Measurements from ENCODE around the gene GPR160. TPM values are rescaled to one million over a fixed set of nuclear protein-coding genes. Genes with fewer than 3 reads are reported as not detected.

The GPR160 gene
- total and polyA plus RNA-seq, 2 of the 13 experiments (the other 11 are each of a cell fraction or from before 2014, with no cell fraction given), result 12.1 to 23.2 TPM

GRCh38 chr3:170076715-170077238, 39.0 kb downstream of the GPR160 start (continued):
- TF ChIP-seq ZNF776 (CRISPR knock-in tag; IDR thresholded peaks at IDR 0.05), result no peak
- TF ChIP-seq ARNT (IDR thresholded peaks at IDR 0.05), result no peak
- no peak for TF ChIP-seq ZNF331 (CRISPR knock-in tag; IDR thresholded peaks at IDR 0.05)
- 0 out of 2 replicates have a peak, but pooled peaks have one; percentile 34 for TF ChIP-seq ZNF205 (CRISPR knock-in tag; IDR thresholded peaks at IDR 0.05)
- TF ChIP-seq CENPBD1 (CRISPR knock-in tag; IDR thresholded peaks at IDR 0.05; ENCODE audit: borderline replicate concordance, low read depth), result no peak
- TF ChIP-seq CSRNP2 (CRISPR knock-in tag; conservative IDR thresholded peaks at IDR 0.05; ENCODE audit: low read depth), result no peak
- no peak for TF ChIP-seq ZNF326 (CRISPR knock-in tag; IDR thresholded peaks at IDR 0.05; ENCODE audit: borderline replicate concordance)
- TF ChIP-seq SRSF1 (optimal IDR thresholded peaks at IDR 0.05; ENCODE audit: low read depth, low read length), result no peak
- no peak for TF ChIP-seq ZNF136 (CRISPR knock-in tag; IDR thresholded peaks at IDR 0.05; ENCODE audit: low read depth)
- TF ChIP-seq ZNF3 (CRISPR knock-in tag; IDR thresholded peaks at IDR 0.05), result 0 out of 2 replicates have a peak, but pooled peaks have one; percentile 22
- no peak for TF ChIP-seq ZNF563 (CRISPR knock-in tag; IDR thresholded peaks at IDR 0.05)
- TF ChIP-seq REXO4 (CRISPR knock-in tag; IDR thresholded peaks at IDR 0.05; ENCODE audit: borderline replicate concordance), result no peak
- no peak for TF ChIP-seq SP1 (IDR thresholded peaks at IDR 0.05)
- no peak for TF ChIP-seq SP1 (CRISPR knock-in tag; IDR thresholded peaks at IDR 0.05)
- TF ChIP-seq ZFAT (CRISPR knock-in tag; conservative IDR thresholded peaks at IDR 0.05), result no peak
- TF ChIP-seq DMTF1 (CRISPR knock-in tag; IDR thresholded peaks at IDR 0.05), result no peak
- TF ChIP-seq ZZZ3 (CRISPR knock-in tag; IDR thresholded peaks at IDR 0.05; ENCODE audit: borderline replicate concordance), result no peak
- no peak for TF ChIP-seq HINFP (CRISPR knock-in tag; IDR thresholded peaks at IDR 0.05; ENCODE audit: low read depth)
- TF ChIP-seq XBP1 (CRISPR knock-in tag; IDR thresholded peaks at IDR 0.05), result 0 out of 2 replicates have a peak, but pooled peaks have one; percentile 23
- no peak for TF ChIP-seq RBM39 (IDR thresholded peaks at IDR 0.05; ENCODE audit: low read depth, low read length, poor library complexity, severe bottlenecking)
- no peak for TF ChIP-seq IRF9 (CRISPR knock-in tag; IDR thresholded peaks at IDR 0.05; ENCODE audit: borderline replicate concordance)
- TF ChIP-seq PHF8 (CRISPR knock-in tag; IDR thresholded peaks at IDR 0.05), result no peak
- TF ChIP-seq KLF15 (CRISPR knock-in tag; IDR thresholded peaks at IDR 0.05; ENCODE audit: borderline replicate concordance), result no peak
- TF ChIP-seq CREM (IDR thresholded peaks at IDR 0.05), result no peak; the same call in 1 of the 2 replicates
- no peak for TF ChIP-seq CREM (CRISPR knock-in tag; IDR thresholded peaks at IDR 0.05)
